Suprapubic skin (tissue), 4 donors: ENCODE data around the gene GPR176. TPM values are rescaled to one million over a fixed set of nuclear protein-coding genes. Genes with fewer than 3 reads are reported as not detected.
"Not testable (repeated sequence)": the region's sequence is repeated elsewhere in the genome, so short reads cannot be mapped to it uniquely, and the experiment has no call there.

Experiments used
- DNase-seq, 2 donors: peaks; one replicate each; pipeline ENCODE4 v3.0.0-alpha.2; 2019; ENCODE audit warnings: low spot score in 2 of 2
- H3K27ac ChIP-seq: fragments of 200-600 bp; sonication (generic); one replicate; pipeline ENCODE4 v1.5.1; 2019
- H3K27me3 ChIP-seq: fragments of 200-600 bp; sonication (generic); one replicate; pipeline ENCODE4 v1.5.1; 2019
- H3K36me3 ChIP-seq: fragments of 200-600 bp; sonication (generic); one replicate; pipeline ENCODE4 v1.5.1; 2019
- H3K4me1 ChIP-seq: fragments of 200-600 bp; sonication (generic); one replicate; pipeline ENCODE4 v1.5.1; 2019
- H3K4me3 ChIP-seq: fragments of 200-600 bp; sonication (generic); one replicate; pipeline ENCODE4 v1.5.1; 2019; ENCODE audit warnings: mild to moderate bottlenecking
- H3K9me3 ChIP-seq: fragments of 200-600 bp; sonication (generic); one replicate; pipeline ENCODE4 v1.5.1; 2019
- EP300 ChIP-seq: sonication (generic); formaldehyde crosslinking; IDR thresholded peaks from one replicate; pipeline ENCODE4 v1.6.1; 2017; ENCODE audit warnings: antibody characterized with exemption
- POLR2A ChIP-seq, 2 donors: fragments of 450-650 bp; IDR thresholded peaks; one replicate each; pipeline ENCODE4 v1.6.1; 2017; ENCODE audit warnings: antibody characterized with exemption in 2 of 2, mild to moderate bottlenecking in 2 of 2, moderate library complexity in 2 of 2
- POLR2AphosphoS5 ChIP-seq, 3 donors: sonication (generic); formaldehyde crosslinking; IDR thresholded peaks; one replicate each; pipeline ENCODE4 v1.6.1; 2017; ENCODE audit warnings: antibody characterized with exemption in 3 of 3
- WGBS: methylation state at CpG from one replicate; pipeline ENCODE4 v1.1.5; 2018; 5-methylcytosine and 5-hydroxymethylcytosine counted together
- total RNA-seq, 4 donors: library from RNA; depleted of rRNA; stranded (reverse); fragments of >200 nt; gene quantifications; one replicate each; pipeline ENCODE4 v1.1.0, GENCODE V29; 2016
- TF ChIP-seq, protein P1 (sequence below), 2 donors: fragments of 200-600 bp in 1 of 2; fragments of 450-650 bp in 1 of 2; sonication (generic) in 1 of 2; IDR thresholded peaks; one replicate each; pipeline ENCODE4 v1.5.1; 2016 to 2019; ENCODE audit warnings: antibody characterized with exemption in 2 of 2, mild to moderate bottlenecking in 1 of 2, moderate library complexity in 1 of 2

Gene GPR176
- total RNA-seq, 4 donors from 2014 or later, result 1.3 to 4.2 (median 2.1) TPM

GRCh38 chr15:39817892-39818291 is 102.2 kb downstream of the GPR176 start:
- no peaks in the 10 kb centered on the region for H3K36me3 ChIP-seq
- H3K4me1 ChIP-seq, result no peaks in the 10 kb centered on the region
- H3K27ac ChIP-seq, result no peak overlapping the region
- DNase-seq, result no peak
- H3K4me3 ChIP-seq, result no peak overlapping the region
- no peaks in the 10 kb centered on the region for H3K9me3 ChIP-seq
- TF ChIP-seq, protein P1, sequence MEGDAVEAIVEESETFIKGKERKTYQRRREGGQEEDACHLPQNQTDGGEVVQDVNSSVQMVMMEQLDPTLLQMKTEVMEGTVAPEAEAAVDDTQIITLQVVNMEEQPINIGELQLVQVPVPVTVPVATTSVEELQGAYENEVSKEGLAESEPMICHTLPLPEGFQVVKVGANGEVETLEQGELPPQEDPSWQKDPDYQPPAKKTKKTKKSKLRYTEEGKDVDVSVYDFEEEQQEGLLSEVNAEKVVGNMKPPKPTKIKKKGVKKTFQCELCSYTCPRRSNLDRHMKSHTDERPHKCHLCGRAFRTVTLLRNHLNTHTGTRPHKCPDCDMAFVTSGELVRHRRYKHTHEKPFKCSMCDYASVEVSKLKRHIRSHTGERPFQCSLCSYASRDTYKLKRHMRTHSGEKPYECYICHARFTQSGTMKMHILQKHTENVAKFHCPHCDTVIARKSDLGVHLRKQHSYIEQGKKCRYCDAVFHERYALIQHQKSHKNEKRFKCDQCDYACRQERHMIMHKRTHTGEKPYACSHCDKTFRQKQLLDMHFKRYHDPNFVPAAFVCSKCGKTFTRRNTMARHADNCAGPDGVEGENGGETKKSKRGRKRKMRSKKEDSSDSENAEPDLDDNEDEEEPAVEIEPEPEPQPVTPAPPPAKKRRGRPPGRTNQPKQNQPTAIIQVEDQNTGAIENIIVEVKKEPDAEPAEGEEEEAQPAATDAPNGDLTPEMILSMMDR (IDR thresholded peaks at IDR 0.05), result no peak
- TF ChIP-seq POLR2AphosphoS5 (IDR thresholded peaks at IDR 0.05) (no peak), POLR2A (IDR thresholded peaks at IDR 0.05) (no peak), EP300 (no peak)
- no peaks in the 10 kb centered on the region for H3K27me3 ChIP-seq

DNA sequence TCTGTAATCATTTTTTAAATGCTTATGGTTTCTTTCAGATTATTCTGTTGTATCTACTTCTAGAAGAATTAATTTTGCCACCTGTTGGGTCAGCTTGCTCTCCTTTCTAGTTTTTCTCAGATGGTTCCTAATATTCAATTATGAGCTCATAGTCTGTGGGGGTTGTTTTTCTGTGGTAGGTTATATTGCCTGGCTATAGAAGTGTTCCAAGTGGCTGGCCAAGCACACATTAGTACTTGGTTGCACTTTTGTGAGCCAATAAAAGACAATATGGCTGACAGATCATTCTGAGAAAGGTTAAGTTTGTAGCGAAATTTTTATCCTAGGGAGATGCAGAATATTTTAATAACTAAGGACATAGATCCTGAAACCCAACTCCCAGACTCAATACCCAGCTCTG is 105.6 kb downstream of the GPR176 start:
- Histone ChIP-seq H3K27me3 (no peaks in the 10 kb centered on the region), H3K4me1 (no peaks in the 10 kb centered on the region)
- 84% methylated on average over 1 of the region's 1 CpG for WGBS

GRCh38 chr15:39812651-39813050 is 107.4 kb downstream of the GPR176 start:
- not testable (repeated sequence) for DNase-seq, H3K4me3 ChIP-seq, H3K36me3 ChIP-seq, H3K9me3 ChIP-seq, H3K27me3 ChIP-seq, H3K27ac ChIP-seq, H3K4me1 ChIP-seq
- 98% methylated on average over 3 of the region's 3 CpGs for WGBS

More for the DNA sequence above, 105.6 kb downstream of the GPR176 start:
- H3K9me3 ChIP-seq, result no peaks in the 10 kb centered on the region
- no peak for DNase-seq
- H3K4me3 ChIP-seq, result no peak overlapping the region
- no peak overlapping the region for H3K27ac ChIP-seq
- TF ChIP-seq EP300, result no peak
- no peak for TF ChIP-seq POLR2A (IDR thresholded peaks at IDR 0.05)
- TF ChIP-seq, protein P1 (IDR thresholded peaks at IDR 0.05), result no peak
- no peak for TF ChIP-seq POLR2AphosphoS5 (IDR thresholded peaks at IDR 0.05)
- no peaks in the 10 kb centered on the region for H3K36me3 ChIP-seq

GRCh38 chr15:39808909-39809308 is 111.2 kb downstream of the GPR176 start:
- Histone ChIP-seq H3K9me3 (no peaks in the 10 kb centered on the region), H3K4me1 (no peaks in the 10 kb centered on the region), H3K36me3 (no peaks in the 10 kb centered on the region), H3K27me3 (no peaks in the 10 kb centered on the region), H3K27ac (no peak overlapping the region), H3K4me3 (no peak overlapping the region)
- WGBS, result 73% methylated on average over 3 of the region's 3 CpGs
- no peak for DNase-seq
- no peak for TF ChIP-seq EP300
- no peak for TF ChIP-seq POLR2AphosphoS5 (IDR thresholded peaks at IDR 0.05)
- TF ChIP-seq POLR2A (IDR thresholded peaks at IDR 0.05), result no peak
- TF ChIP-seq, protein P1 (IDR thresholded peaks at IDR 0.05), result no peak

DNA sequence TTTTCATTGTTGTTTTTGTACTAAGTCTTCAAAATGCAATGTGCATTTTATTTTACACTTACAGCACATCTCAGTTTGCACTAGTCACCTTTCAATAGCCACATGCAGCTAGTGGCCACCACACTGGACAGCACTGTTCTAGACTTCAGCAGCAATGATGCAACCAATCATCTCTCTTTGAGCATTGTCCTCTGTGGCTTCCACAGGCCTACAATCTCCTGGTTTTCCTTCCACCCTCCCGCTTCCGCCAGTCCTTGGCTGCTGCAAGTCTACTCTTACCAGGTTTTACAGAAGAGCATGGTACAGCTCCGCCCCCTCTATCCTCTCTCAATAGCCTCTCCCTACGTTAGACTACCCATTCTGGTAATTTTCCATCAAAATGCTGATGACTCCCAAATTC is 112.3 kb downstream of the GPR176 start:
- no peaks in the 10 kb centered on the region for H3K9me3 ChIP-seq
- TF ChIP-seq POLR2A (IDR thresholded peaks at IDR 0.05), result no peak
- TF ChIP-seq, protein P1 (IDR thresholded peaks at IDR 0.05), result no peak
- no peak for TF ChIP-seq POLR2AphosphoS5 (IDR thresholded peaks at IDR 0.05)
- TF ChIP-seq EP300, result no peak
- H3K27ac ChIP-seq, result no peak overlapping the region
- no peaks in the 10 kb centered on the region for H3K4me1 ChIP-seq
- 88% methylated on average over 4 of the region's 4 CpGs for WGBS
- H3K27me3 ChIP-seq, result no peaks in the 10 kb centered on the region
- DNase-seq, result no peak
- no peaks in the 10 kb centered on the region for H3K36me3 ChIP-seq
- no peak overlapping the region for H3K4me3 ChIP-seq

GRCh38 chr15:39804026-39804425 is 116.0 kb downstream of the GPR176 start:
- no peaks in the 10 kb centered on the region for H3K9me3 ChIP-seq
- H3K4me1 ChIP-seq, result no peaks in the 10 kb centered on the region
- TF ChIP-seq POLR2AphosphoS5 (IDR thresholded peaks at IDR 0.05), result peak in 1 of 3 donors; percentile 16
- no peak for TF ChIP-seq EP300
- no peak overlapping the region for H3K4me3 ChIP-seq
- H3K27me3 ChIP-seq, result no peaks in the 10 kb centered on the region
- no peak for DNase-seq
- no peak overlapping the region for H3K27ac ChIP-seq
- WGBS, result 64% methylated on average over 2 of the region's 2 CpGs
- no peaks in the 10 kb centered on the region for H3K36me3 ChIP-seq
